ENCODE results near the gene RBMY1D.
"Not testable (repeated sequence)": the region's sequence is repeated elsewhere in the genome, so short reads cannot be mapped to it uniquely, and the experiment has no call there.

RBMY1D gene

DNA sequence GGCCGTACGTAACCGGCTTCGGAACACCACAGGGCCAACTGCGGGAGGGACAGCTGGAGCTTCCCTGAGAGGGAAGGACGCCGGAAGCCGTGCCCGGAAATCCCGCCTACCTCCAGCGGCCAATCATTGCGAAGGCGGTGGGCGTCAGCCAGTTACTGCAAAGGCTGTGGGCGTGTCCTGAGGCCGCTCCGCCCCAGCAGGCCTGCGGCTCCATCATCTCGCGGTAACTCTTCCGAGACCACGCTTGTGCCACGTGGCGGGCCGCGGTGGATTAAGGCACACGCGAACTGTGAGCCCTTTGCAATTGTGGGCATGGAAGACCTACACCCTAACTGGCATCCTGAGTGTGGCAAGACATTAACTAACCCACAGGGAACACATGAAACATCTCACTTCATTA is at the start of gene RBMY1D:
Gene RBMY1D (minus strand): TSS at position 101 of the 400 bp plus-strand sequence. CDS start 2,013 bp downstream, outside the sequence.
- DNase-seq = not testable (repeated sequence)

DNA sequence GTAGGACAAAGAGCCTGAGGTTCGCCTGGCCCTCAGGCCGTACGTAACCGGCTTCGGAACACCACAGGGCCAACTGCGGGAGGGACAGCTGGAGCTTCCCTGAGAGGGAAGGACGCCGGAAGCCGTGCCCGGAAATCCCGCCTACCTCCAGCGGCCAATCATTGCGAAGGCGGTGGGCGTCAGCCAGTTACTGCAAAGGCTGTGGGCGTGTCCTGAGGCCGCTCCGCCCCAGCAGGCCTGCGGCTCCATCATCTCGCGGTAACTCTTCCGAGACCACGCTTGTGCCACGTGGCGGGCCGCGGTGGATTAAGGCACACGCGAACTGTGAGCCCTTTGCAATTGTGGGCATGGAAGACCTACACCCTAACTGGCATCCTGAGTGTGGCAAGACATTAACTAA is 23.6 kb upstream of the RBMY1D start, which contains the start of gene RBMY1E:
Gene RBMY1E (minus strand): TSS at position 101 of the 400 bp plus-strand sequence. CDS start 1,978 bp downstream, outside the sequence.
- not testable (repeated sequence) for DNase-seq

DNA sequence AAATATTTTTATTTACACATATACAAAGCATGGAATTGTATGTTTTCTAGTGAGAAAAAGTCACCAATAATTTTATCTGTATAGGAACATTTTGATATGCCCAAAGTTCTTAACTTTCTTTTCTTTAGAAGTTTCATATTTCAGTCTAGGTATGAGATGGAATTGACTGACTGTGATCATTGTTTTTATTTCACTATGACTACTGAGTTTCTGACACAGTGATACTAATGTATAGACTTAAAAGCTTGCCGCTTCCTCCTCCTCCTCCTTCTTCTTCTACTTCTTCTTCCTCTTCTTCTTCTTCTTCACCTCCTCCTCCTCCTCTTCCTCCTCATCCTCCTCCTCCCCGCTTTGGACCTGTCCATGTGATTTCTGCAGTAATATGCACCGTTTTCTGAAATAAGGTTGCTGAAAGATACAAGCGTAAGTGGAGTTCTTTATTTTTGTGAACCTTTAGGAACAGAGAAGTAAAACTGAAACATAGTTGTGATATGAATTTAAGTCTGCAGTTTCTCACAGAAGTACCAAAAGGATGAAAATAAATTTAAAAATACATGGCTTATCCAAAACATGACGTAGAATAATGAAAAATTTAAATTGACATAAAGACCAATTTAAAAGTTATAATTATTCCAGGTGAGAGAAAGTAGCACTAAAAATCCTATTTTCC is 24.8 kb downstream of the RBMY1D start:
- DNase-seq = not testable (repeated sequence)

DNA sequence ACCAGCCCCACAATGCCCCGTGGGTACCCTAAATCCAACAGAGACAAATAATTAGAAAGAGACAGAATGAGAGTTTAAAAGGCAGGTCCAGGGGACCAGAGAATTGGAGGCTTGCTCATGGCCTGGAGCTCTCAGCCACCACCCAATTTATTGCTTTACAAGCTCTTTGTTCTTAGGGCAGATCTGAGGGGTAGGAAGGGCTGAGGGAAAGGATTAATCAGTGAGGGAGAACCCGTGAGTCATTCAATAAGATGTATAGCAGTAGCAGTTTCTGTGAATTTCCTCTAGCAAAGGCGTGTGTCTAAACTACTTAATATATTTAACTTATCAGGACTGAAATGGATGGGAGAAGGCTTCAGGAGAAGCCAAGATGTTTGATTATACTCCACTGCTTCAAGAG is 48.8 kb downstream of the RBMY1D start:
- DNase-seq = no peak

DNA sequence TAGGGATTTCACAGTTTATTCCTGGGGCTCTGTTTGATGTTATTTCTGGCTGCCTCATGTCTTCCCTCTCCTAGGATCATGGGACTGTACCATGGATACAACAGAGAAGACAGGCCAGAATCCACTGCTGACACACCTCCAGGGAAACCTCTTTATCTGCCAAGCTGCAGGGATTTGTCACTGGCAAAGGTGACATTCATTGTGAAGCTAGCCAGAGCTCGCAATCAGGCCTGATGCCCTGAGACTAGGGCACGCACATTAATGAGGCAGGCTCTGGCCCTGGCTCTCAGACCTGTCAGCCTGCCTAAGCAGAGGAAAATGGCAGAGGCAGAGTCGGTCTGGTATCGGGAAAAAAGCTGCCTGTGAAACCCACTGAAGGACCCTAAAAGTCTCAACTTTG is 52.2 kb downstream of the RBMY1D start:
- DNase-seq = no peak

DNA sequence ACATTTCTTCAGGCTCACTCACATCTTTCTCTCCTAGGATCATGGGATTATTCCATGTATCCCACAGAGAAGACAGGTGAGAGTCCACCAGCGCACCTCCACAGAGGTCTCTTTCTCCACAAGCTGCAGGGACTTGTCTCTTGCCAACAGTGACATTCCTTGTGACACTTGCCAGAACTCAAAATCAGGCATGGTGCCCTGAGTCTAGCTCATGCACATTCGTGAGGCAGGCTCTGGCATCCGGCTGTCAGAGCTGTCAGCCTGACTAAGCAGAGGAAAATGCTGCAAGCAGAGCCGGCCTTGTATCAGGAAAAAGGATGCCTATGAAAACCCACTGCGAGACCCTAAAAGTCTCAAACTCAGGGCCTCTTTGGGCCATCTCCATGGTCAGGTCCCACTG is 54.8 kb downstream of the RBMY1D start:
- no peak for DNase-seq

DNA sequence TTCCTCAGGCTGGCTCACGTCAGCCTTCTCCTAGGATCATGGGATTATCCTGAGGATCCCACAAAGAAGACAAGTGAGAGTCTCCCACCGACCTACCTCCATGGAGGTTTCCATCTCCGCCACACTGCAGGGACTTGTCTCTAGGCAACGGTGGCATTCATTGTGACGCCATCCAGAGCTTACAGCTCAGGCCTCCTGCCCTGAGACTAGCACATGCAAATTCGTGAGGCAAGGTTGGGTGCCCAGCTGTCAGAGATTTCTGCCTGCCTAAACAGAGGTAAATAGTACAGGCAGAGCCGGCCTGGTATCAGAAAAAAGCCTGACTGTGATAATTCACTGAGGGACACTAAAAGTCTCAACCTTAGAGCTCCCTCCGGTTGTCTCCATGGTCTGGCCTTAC is 58.0 kb downstream of the RBMY1D start:
- DNase-seq = no peak

DNA sequence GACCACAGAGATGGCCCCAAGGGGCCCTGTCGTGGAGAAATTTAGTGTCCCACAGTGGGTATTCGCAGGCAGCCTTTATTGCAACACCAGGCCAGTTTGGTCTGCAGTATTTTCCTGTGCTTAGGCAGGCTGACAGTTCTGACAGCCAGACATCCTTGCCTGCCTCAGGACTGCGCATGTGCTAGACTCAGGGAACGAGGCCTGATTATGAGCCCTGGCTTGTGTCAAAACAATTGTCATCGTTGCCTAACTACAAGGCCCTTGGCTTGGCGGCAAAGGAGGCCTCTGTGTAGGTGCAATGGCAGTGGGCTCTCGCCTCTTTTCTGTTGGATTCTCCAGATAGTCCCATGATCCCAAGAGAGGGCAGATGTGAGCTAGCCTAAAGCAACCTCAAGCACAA is 59.3 kb downstream of the RBMY1D start:
- DNase-seq = no peak
